Activated naive CD4-positive, alpha-beta T cell treated with anti-CD3 and anti-CD28 coated beads, Interleukin-2, amount 50 U/mL, for 24 hours (primary cell): Measurements from ENCODE around the gene MRPS10.
"Not testable (repeated sequence)": the region's sequence is repeated elsewhere in the genome, so short reads cannot be mapped to it uniquely, and the experiment has no call there.

Experiments used
- H3K27ac Mint-ChIP-seq: one replicate; pipeline ENCODE4 v1.8.0; 2021; ENCODE audit warnings: mild to moderate bottlenecking, mixed read lengths
- H3K27me3 Mint-ChIP-seq: one replicate; pipeline ENCODE4 v1.8.0; 2021; ENCODE audit warnings: mixed read lengths
- H3K36me3 Mint-ChIP-seq: one replicate; pipeline ENCODE4 v1.8.0; 2021; ENCODE audit warnings: mixed read lengths
- H3K4me1 Mint-ChIP-seq: one replicate; pipeline ENCODE4 v1.8.0; 2021; ENCODE audit warnings: mixed read lengths
- H3K4me3 Mint-ChIP-seq: one replicate; pipeline ENCODE4 v1.8.0; 2021; ENCODE audit warnings: mild to moderate bottlenecking, mixed read lengths
- H3K9me3 Mint-ChIP-seq: one replicate; pipeline ENCODE4 v1.8.0; 2021; ENCODE audit warnings: mixed read lengths

The MRPS10 gene

GRCh38 chr6:42202131-42202915, 15.3 kb downstream of the MRPS10 start:
- peaks cover 18% of the 10 kb centered on the region for H3K36me3 Mint-ChIP-seq
- H3K4me3 Mint-ChIP-seq, H3K4me1 Mint-ChIP-seq, H3K9me3 Mint-ChIP-seq, H3K27ac Mint-ChIP-seq, H3K27me3 Mint-ChIP-seq: not testable (repeated sequence)

- H3K4me1 Mint-ChIP-seq: no peaks in the 10 kb centered on the region
- H3K27me3 Mint-ChIP-seq: no peaks in the 10 kb centered on the region
- peaks cover 5% of the 10 kb centered on the region for H3K9me3 Mint-ChIP-seq
- no peak overlapping the region for H3K27ac Mint-ChIP-seq
- H3K36me3 Mint-ChIP-seq: peaks cover 16% of the 10 kb centered on the region
- H3K4me3 Mint-ChIP-seq: no peak overlapping the region
Observed at GRCh38 chr6:42201382-42201781, 16.3 kb downstream of the MRPS10 start.

GRCh38 chr6:42200035-42200434, 17.6 kb downstream of the MRPS10 start:
- no peaks in the 10 kb centered on the region for H3K4me1 Mint-ChIP-seq
- H3K27ac Mint-ChIP-seq: no peak overlapping the region
- no peak overlapping the region for H3K4me3 Mint-ChIP-seq
- H3K36me3 Mint-ChIP-seq: peaks cover 13% of the 10 kb centered on the region
- H3K9me3 Mint-ChIP-seq: peaks cover 5% of the 10 kb centered on the region
- H3K27me3 Mint-ChIP-seq: no peaks in the 10 kb centered on the region

GRCh38 chr6:42199106-42199981, 18.3 kb downstream of the MRPS10 start:
- Mint-ChIP-seq H3K27ac (no peak overlapping the region), H3K9me3 (peaks cover 5% of the 10 kb centered on the region), H3K36me3 (peaks cover 13% of the 10 kb centered on the region), H3K4me1 (no peaks in the 10 kb centered on the region), H3K4me3 (no peak overlapping the region), H3K27me3 (no peaks in the 10 kb centered on the region)

- H3K36me3 Mint-ChIP-seq: peaks cover 13% of the 10 kb centered on the region
- no peak overlapping the region for H3K4me3 Mint-ChIP-seq
- H3K27ac Mint-ChIP-seq: no peak overlapping the region
- no peaks in the 10 kb centered on the region for H3K27me3 Mint-ChIP-seq
- peaks cover 5% of the 10 kb centered on the region for H3K9me3 Mint-ChIP-seq
- no peaks in the 10 kb centered on the region for H3K4me1 Mint-ChIP-seq
Observed at GRCh38 chr6:42197555-42198362, 19.9 kb downstream of the MRPS10 start.

GRCh38 chr6:42195415-42195814, 22.2 kb downstream of the MRPS10 start:
- peaks cover 5% of the 10 kb centered on the region for H3K9me3 Mint-ChIP-seq
- H3K27me3 Mint-ChIP-seq: no peaks in the 10 kb centered on the region
- H3K4me3 Mint-ChIP-seq: no peak overlapping the region
- H3K36me3 Mint-ChIP-seq: peaks cover 8% of the 10 kb centered on the region
- H3K27ac Mint-ChIP-seq: no peak overlapping the region
- H3K4me1 Mint-ChIP-seq: no peaks in the 10 kb centered on the region

- Mint-ChIP-seq H3K27me3 (no peaks in the 10 kb centered on the region), H3K4me1 (no peaks in the 10 kb centered on the region), H3K27ac (no peak overlapping the region), H3K36me3 (no peaks in the 10 kb centered on the region), H3K9me3 (no peaks in the 10 kb centered on the region), H3K4me3 (no peak overlapping the region)
Observed at GRCh38 chr6:42194056-42194455, 23.6 kb downstream of the MRPS10 start.

GRCh38 chr6:42193491-42193894, 24.2 kb downstream of the MRPS10 start:
- Mint-ChIP-seq H3K27me3 (no peaks in the 10 kb centered on the region), H3K4me1 (no peaks in the 10 kb centered on the region), H3K4me3 (no peak overlapping the region), H3K36me3 (no peaks in the 10 kb centered on the region), H3K9me3 (no peaks in the 10 kb centered on the region), H3K27ac (no peak overlapping the region)

- H3K4me1 Mint-ChIP-seq, H3K9me3 Mint-ChIP-seq, H3K36me3 Mint-ChIP-seq, H3K4me3 Mint-ChIP-seq, H3K27ac Mint-ChIP-seq, H3K27me3 Mint-ChIP-seq: not testable (repeated sequence)
Observed at GRCh38 chr6:42192385-42192784, 25.3 kb downstream of the MRPS10 start.

- no peak overlapping the region for H3K27ac Mint-ChIP-seq
- no peaks in the 10 kb centered on the region for H3K27me3 Mint-ChIP-seq
- H3K4me3 Mint-ChIP-seq: no peak overlapping the region
- H3K4me1 Mint-ChIP-seq: no peaks in the 10 kb centered on the region
- H3K9me3 Mint-ChIP-seq: no peaks in the 10 kb centered on the region
- H3K36me3 Mint-ChIP-seq: no peaks in the 10 kb centered on the region
Observed at GRCh38 chr6:42190554-42191183, 27.0 kb downstream of the MRPS10 start.

GRCh38 chr6:42188406-42188805, 29.3 kb downstream of the MRPS10 start:
- Mint-ChIP-seq H3K9me3 (no peaks in the 10 kb centered on the region), H3K4me1 (no peaks in the 10 kb centered on the region), H3K27me3 (no peaks in the 10 kb centered on the region), H3K36me3 (no peaks in the 10 kb centered on the region), H3K27ac (no peak overlapping the region), H3K4me3 (no peak overlapping the region)

GRCh38 chr6:42185597-42185996, 32.1 kb downstream of the MRPS10 start:
- no peaks in the 10 kb centered on the region for H3K4me1 Mint-ChIP-seq
- H3K9me3 Mint-ChIP-seq: no peaks in the 10 kb centered on the region
- H3K27me3 Mint-ChIP-seq: no peaks in the 10 kb centered on the region
- H3K36me3 Mint-ChIP-seq: peaks cover 3% of the 10 kb centered on the region
- no peak overlapping the region for H3K27ac Mint-ChIP-seq
- H3K4me3 Mint-ChIP-seq: no peak overlapping the region

- H3K9me3 Mint-ChIP-seq: no peaks in the 10 kb centered on the region
- no peak overlapping the region for H3K4me3 Mint-ChIP-seq
- peaks cover 6% of the 10 kb centered on the region for H3K4me1 Mint-ChIP-seq
- H3K27me3 Mint-ChIP-seq: peaks cover 2% of the 10 kb centered on the region
- no peak overlapping the region for H3K27ac Mint-ChIP-seq
- peaks cover 3% of the 10 kb centered on the region for H3K36me3 Mint-ChIP-seq
Observed at GRCh38 chr6:42184475-42184874, 33.2 kb downstream of the MRPS10 start.

GRCh38 chr6:42182101-42182500, 35.6 kb downstream of the MRPS10 start:
- no peaks in the 10 kb centered on the region for H3K9me3 Mint-ChIP-seq
- H3K27me3 Mint-ChIP-seq: peaks cover 2% of the 10 kb centered on the region
- no peak overlapping the region for H3K27ac Mint-ChIP-seq
- H3K36me3 Mint-ChIP-seq: peaks cover 3% of the 10 kb centered on the region
- no peak overlapping the region for H3K4me3 Mint-ChIP-seq
- H3K4me1 Mint-ChIP-seq: peaks cover 6% of the 10 kb centered on the region

- Mint-ChIP-seq H3K27ac (no peak overlapping the region), H3K4me3 (no peak overlapping the region), H3K36me3 (peaks cover 3% of the 10 kb centered on the region), H3K27me3 (peaks cover 2% of the 10 kb centered on the region), H3K4me1 (peaks cover 6% of the 10 kb centered on the region), H3K9me3 (no peaks in the 10 kb centered on the region)
Observed at GRCh38 chr6:42179945-42180313, 37.7 kb downstream of the MRPS10 start.
